Endothelial cell of umbilical vein (primary cell): ENCODE measurements around the gene SLIT2. TPM values are rescaled to one million over a fixed set of nuclear protein-coding genes. Genes with fewer than 3 reads are reported as not detected.

Source experiments
- BruUV-seq: library from RNA; stranded (reverse); fragments of 400-500 nt; replicated peaks from 2 replicates; lab custom pipeline; 2021; lab: Mats Ljungman, UMichigan
- CTCF ChIA-PET: fragments of 300-600, 350-600 bp; sonication (Branson Sonifier 250); formaldehyde crosslinking; loops from one replicate; lab custom pipeline; 2021; ENCODE audit warnings: antibody characterized with exemption, inconsistent platforms; lab: Charles Lee
- POLR2A ChIA-PET: fragments of 300-600, 350-600 bp; sonication (Branson Sonifier 250); formaldehyde crosslinking; loops from one replicate; lab custom pipeline; 2021; ENCODE audit warnings: antibody characterized with exemption, inconsistent platforms; lab: Charles Lee
- DNase-seq: peaks from one replicate; pipeline ENCODE4 v3.0.0-alpha.2; 2011; ENCODE audit warnings: low read depth, low spot score
- FAIRE-seq: peaks from 2 replicates; lab custom pipeline; 2011; peaks lifted over from hg19 to GRCh38; lab: Jason Lieb, UNC
- H2AFZ ChIP-seq: 2 replicates; pipeline ENCODE4 v1.6.0; 2012; ENCODE audit warnings: low read depth, low read length, control low read depth, inconsistent platforms
- H3K27ac ChIP-seq: 2 replicates; pipeline ENCODE4 v1.5.1; 2011; ENCODE audit warnings: low read depth, mild to moderate bottlenecking, control low read depth, low read length, moderate library complexity; ENCODE audit not compliant: insufficient read depth
- H3K27me3 ChIP-seq, 2 experiments: 2 replicates each; pipeline versions ENCODE4 v1.6.0 to v1.6.1; 2011; ENCODE audit warnings: low read length in 2 of 2, mixed read lengths in 1 of 2; ENCODE audit not compliant: control insufficient read depth in 2 of 2, insufficient read depth in 2 of 2
- H3K36me3 ChIP-seq, 2 experiments: 2 replicates in 1 of 2; 3 replicates in 1 of 2; pipeline ENCODE4 v1.5.1; 2011; ENCODE audit warnings: low read length in 2 of 2, mild to moderate bottlenecking in 1 of 2, moderate library complexity in 1 of 2; ENCODE audit not compliant: control insufficient read depth in 2 of 2, insufficient read depth in 2 of 2; ENCODE audit errors: extremely low read depth in 1 of 2
- H3K4me1 ChIP-seq: 3 replicates; pipeline ENCODE4 v1.5.1; 2011; ENCODE audit warnings: mild to moderate bottlenecking, low read length; ENCODE audit not compliant: control insufficient read depth, insufficient read depth; ENCODE audit errors: extremely low read depth
- H3K4me2 ChIP-seq: 2 replicates; pipeline ENCODE4 v1.6.1; 2011; ENCODE audit warnings: low read length, control low read depth, mixed read lengths; ENCODE audit not compliant: insufficient read depth
- H3K4me3 ChIP-seq, 3 experiments: fragments of 200-600 bp in 1 of 3; sonication (generic), shearing (Covaris generic) in 1 of 3; replicated peaks in 1 of 3; 2 replicates each; pipeline ENCODE4 v1.5.1; 2011 to 2016; ENCODE audit warnings: control low read depth in 3 of 3, low read length in 3 of 3, mild to moderate bottlenecking in 2 of 3, inconsistent platforms in 1 of 3, low read depth in 1 of 3, moderate library complexity in 1 of 3; ENCODE audit not compliant: insufficient read depth in 1 of 3
- H3K79me2 ChIP-seq: 2 replicates; pipeline ENCODE4 v1.6.0; 2012; ENCODE audit warnings: low read length, inconsistent platforms; ENCODE audit not compliant: control insufficient read depth, insufficient read depth
- H3K9ac ChIP-seq: replicated peaks from 2 replicates; pipeline ENCODE3; 2011; ENCODE audit warnings: low read length, control low read depth; ENCODE audit not compliant: insufficient read depth; ENCODE audit errors: extremely low read depth
- H3K9me1 ChIP-seq: replicated peaks from 3 replicates; pipeline ENCODE4 v1.6.0; 2011; ENCODE audit warnings: mild to moderate bottlenecking, low read length; ENCODE audit not compliant: control insufficient read depth, insufficient read depth; ENCODE audit errors: extremely low read depth
- H3K9me3 ChIP-seq: replicated peaks from 2 replicates; pipeline ENCODE4 v1.5.1; 2012; ENCODE audit warnings: low read length, inconsistent platforms; ENCODE audit not compliant: control insufficient read depth, insufficient read depth
- H4K20me1 ChIP-seq: replicated peaks from 2 replicates; pipeline ENCODE3; 2011; ENCODE audit warnings: mild to moderate bottlenecking, low read length; ENCODE audit not compliant: control insufficient read depth, insufficient read depth; ENCODE audit errors: extremely low read depth
- CTCF ChIP-seq, 2 donors: IDR thresholded peaks; 1 replicate in 1 of 2; 2 replicates in 1 of 2; pipeline ENCODE4 v1.5.1; 2011; ENCODE audit warnings: low read length in 2 of 2, mild to moderate bottlenecking in 2 of 2, moderate library complexity in 2 of 2, control low read depth in 1 of 2, inconsistent platforms in 1 of 2, low read depth in 1 of 2; ENCODE audit not compliant: insufficient read depth in 1 of 2; ENCODE audit errors: extremely low read depth in 1 of 2
- EZH2 ChIP-seq: IDR thresholded peaks from 2 replicates; pipeline ENCODE4 v1.6.1; 2012; ENCODE audit warnings: borderline replicate concordance, low read depth, mild to moderate bottlenecking, moderate library complexity, low read length, inconsistent platforms; ENCODE audit not compliant: severe bottlenecking
- FOS ChIP-seq: IDR thresholded peaks from 2 replicates; pipeline ENCODE4 v1.6.1; 2011; ENCODE audit warnings: mild to moderate bottlenecking, low read length, moderate library complexity, borderline replicate concordance; ENCODE audit not compliant: insufficient read depth
- GATA2 ChIP-seq: IDR thresholded peaks from 2 replicates; pipeline ENCODE4 v1.7.0; 2011; ENCODE audit warnings: low read depth, mild to moderate bottlenecking, moderate library complexity, mixed read lengths, low read length; ENCODE audit not compliant: insufficient read length, insufficient read depth
- JUN ChIP-seq: IDR thresholded peaks from 2 replicates; pipeline ENCODE4 v1.6.1; 2011; ENCODE audit warnings: borderline replicate concordance, low read depth; ENCODE audit not compliant: insufficient read length, insufficient read depth
- MAX ChIP-seq: IDR thresholded peaks from 2 replicates; pipeline ENCODE4 v1.6.1; 2011; ENCODE audit not compliant: insufficient read depth, insufficient read length
- MYC ChIP-seq: IDR thresholded peaks from one replicate; pipeline ENCODE4 v1.6.1; 2011; ENCODE audit warnings: mild to moderate bottlenecking, low read depth, low read length
- POLR2A ChIP-seq: IDR thresholded peaks from 2 replicates; pipeline ENCODE4 v1.6.1; 2012; ENCODE audit warnings: low read depth, mild to moderate bottlenecking, control low read depth, low read length
- POLR2AphosphoS5 ChIP-seq: IDR thresholded peaks from 2 replicates; pipeline ENCODE4 v1.6.1; 2012; ENCODE audit warnings: low read depth, mild to moderate bottlenecking, control low read depth, low read length, moderate library complexity; ENCODE audit not compliant: insufficient read depth
- dilution Hi-C: fragments of 300-500 bp; cut with MboI; formaldehyde crosslinking; loops from one replicate; pipeline ENCODE4 v1.15.0; 2019; ENCODE audit warnings: low sequenced_read_pairs; ENCODE audit not compliant: extremely low pct_ligation_motif_present
- intact Hi-C: fragments of 100-400 bp; cut with micrococcal nuclease; formaldehyde crosslinking; loops from one replicate; pipeline ENCODE4 v1.10.0; 2022
- polyA plus RNA-seq, 4 experiments: library from polyadenylated mRNA; depleted of rRNA in 3 of 4; stranded (reverse) in 3 of 4; unstranded in 1 of 4; fragments of >200 nt; gene quantifications; 2 replicates each; pipeline versions ENCODE4 v1.2.1 to v1.2.3, GENCODE V29; 2011 to 2012; ENCODE audit warnings: missing spikeins in 1 of 4
- total RNA-seq: library from RNA; stranded (reverse); gene quantifications from 2 replicates; pipeline ENCODE4 v1.2.3, GENCODE V29; 2021

SLIT2 gene
- total and polyA plus RNA-seq, 2 donors (not counting 3 experiments of a cell fraction or from before 2014, with no cell fraction given) = 9.3 to 22.2 TPM

- no peaks in the 10 kb centered on the region for H3K9me3 ChIP-seq
- no peak overlapping the region for H3K4me2 ChIP-seq
- no peaks in the 10 kb centered on the region for H3K9me1 ChIP-seq
- BruUV-seq = no TSS peak
- no peaks in the 10 kb centered on the region for H3K27me3 ChIP-seq
- intact Hi-C loops (loop anchor here (2.0 to 5.0 kb wide), 3 partner anchors 121 to 387 kb away; no protein-coding TSS in a partner anchor), dilution Hi-C loops (no loop called here)
- ChIA-PET CTCF (interaction anchor here (1.6 kb wide), 1 partner anchor 40 kb away, joined by 5 read pairs; no protein-coding TSS in a partner anchor), POLR2A (no interaction called here)
- H3K36me3 ChIP-seq = no peaks in the 10 kb centered on the region
- no peaks in the 10 kb centered on the region for H4K20me1 ChIP-seq
- no peaks in the 10 kb centered on the region for H3K79me2 ChIP-seq
- no peaks in the 10 kb centered on the region for H3K4me1 ChIP-seq
- no peak overlapping the region for H3K9ac ChIP-seq
- H3K27ac ChIP-seq = no peak overlapping the region
- DNase-seq = no peak
- no peak for TF ChIP-seq EZH2
- TF ChIP-seq MYC = no peak
- TF ChIP-seq MAX = no peak
- TF ChIP-seq GATA2 = no peak
- TF ChIP-seq CTCF (IDR thresholded peaks at IDR 0.05; ENCODE audit: extremely low read depth in 1 of 2, insufficient read depth in 1 of 2, low read depth in 1 of 2, low read length in 2 of 2) = no peak
- TF ChIP-seq POLR2A = no peak
- TF ChIP-seq POLR2AphosphoS5 = no peak
- TF ChIP-seq JUN = no peak
- TF ChIP-seq FOS = no peak
- no peak overlapping the region for H2AFZ ChIP-seq
- H3K4me3 ChIP-seq = no peak overlapping the region
- no peak for FAIRE-seq
These were observed 46.1 kb downstream of the SLIT2 start for GRCh38 chr4:20297783-20298182.
